HEK293 (cell line): Measurements from ENCODE around the gene CST7.

Experiments used
- CTCF ChIA-PET: fragments of 350-600 bp; formaldehyde crosslinking; extraction: SDS; loops from one replicate; lab custom pipeline; 2021; ENCODE audit warnings: antibody characterized with exemption; lab: Yijun Ruan, JAX
- POLR2A ChIA-PET: fragments of 300-600 bp; formaldehyde crosslinking; extraction: SDS; loops from one replicate; lab custom pipeline; 2020; ENCODE audit warnings: antibody characterized with exemption, inconsistent platforms; lab: Yijun Ruan, JAX
- H3K27ac ChIP-seq: fragments of 200-500 bp; sonication (Bioruptor generic); 2 replicates; pipeline ENCODE4 v1.5.1; 2014; ENCODE audit warnings: low read depth, low read length, control low read depth, inconsistent platforms; ENCODE audit errors: extremely low read depth
- H3K36me3 ChIP-seq, 2 experiments: fragments of 200-500 bp in 1 of 2; sonication (Bioruptor generic) in 1 of 2; 1 replicate in 1 of 2; 2 replicates in 1 of 2; pipeline ENCODE4 v1.5.1; 2014 to 2017; ENCODE audit warnings: inconsistent platforms in 2 of 2, low read length in 2 of 2; ENCODE audit not compliant: control insufficient read depth in 2 of 2, insufficient read depth in 1 of 2
- H3K4me1 ChIP-seq: fragments of 200-500 bp; sonication (Bioruptor generic); 2 replicates; pipeline ENCODE4 v1.5.1; 2014; ENCODE audit warnings: mild to moderate bottlenecking, low read length, inconsistent platforms; ENCODE audit not compliant: control insufficient read depth, insufficient read depth
- H3K4me3 ChIP-seq: 2 replicates; pipeline ENCODE4 v1.5.1; 2011; ENCODE audit warnings: low read depth, mild to moderate bottlenecking, control low read depth, low read length, moderate library complexity
- H3K9me3 ChIP-seq: fragments of 200-500 bp; sonication (Bioruptor generic); 2 replicates; pipeline ENCODE4 v1.5.1; 2014; ENCODE audit warnings: low read depth, low read length, inconsistent platforms; ENCODE audit not compliant: control insufficient read depth, insufficient read depth
- EGR2 ChIP-seq: fragments of 450-650 bp; formaldehyde crosslinking; IDR thresholded peaks from 2 replicates; pipeline ENCODE4 v1.5.1; 2016; ENCODE audit warnings: low read depth, missing biosample characterization, missing genetic modification characterization
- FEZF1 ChIP-seq: fragments of 450-650 bp; formaldehyde crosslinking; IDR thresholded peaks from 2 replicates; pipeline ENCODE4 v1.5.1; 2016; ENCODE audit warnings: missing biosample characterization, missing genetic modification characterization
- SETDB1 ChIP-seq: IDR thresholded peaks from one replicate; pipeline ENCODE4 v1.6.1; 2017; ENCODE audit warnings: mild to moderate bottlenecking, low read length, moderate library complexity, mixed read lengths; ENCODE audit not compliant: insufficient read length
- TRIM28 ChIP-seq: IDR thresholded peaks from 2 replicates; pipeline ENCODE4 v1.6.1; 2011; ENCODE audit warnings: low read length, control low read depth, borderline replicate concordance
- ZNF184 ChIP-seq: fragments of 450-650 bp; IDR thresholded peaks from 2 replicates; pipeline ENCODE4 v1.5.1; 2018; ENCODE audit warnings: missing biosample characterization, mild to moderate bottlenecking, missing genetic modification characterization
- ZNF350 ChIP-seq: fragments of 450-650 bp; formaldehyde crosslinking; IDR thresholded peaks from 2 replicates; pipeline ENCODE4 v1.5.0; 2017; ENCODE audit warnings: missing biosample characterization, mild to moderate bottlenecking, missing genetic modification characterization
- ZNF391 ChIP-seq: fragments of 450-650 bp; formaldehyde crosslinking; IDR thresholded peaks from 2 replicates; pipeline ENCODE4 v1.5.1; 2016; ENCODE audit warnings: low read depth, missing biosample characterization, missing genetic modification characterization, borderline replicate concordance
- ZNF416 ChIP-seq: fragments of 450-650 bp; formaldehyde crosslinking; IDR thresholded peaks from 2 replicates; pipeline ENCODE4 v1.5.1; 2016; ENCODE audit warnings: missing biosample characterization, missing genetic modification characterization
- ZNF48 ChIP-seq: fragments of 450-650 bp; formaldehyde crosslinking; IDR thresholded peaks from 2 replicates; pipeline ENCODE4 v1.5.1; 2016; ENCODE audit warnings: missing biosample characterization, missing genetic modification characterization
- ZNF549 ChIP-seq: fragments of 450-650 bp; IDR thresholded peaks from 2 replicates; pipeline ENCODE4 v1.5.1; 2018; ENCODE audit warnings: missing biosample characterization, missing genetic modification characterization, mild to moderate bottlenecking, inconsistent platforms, moderate library complexity
- ZNF558 ChIP-seq: fragments of 450-650 bp; formaldehyde crosslinking; IDR thresholded peaks from 2 replicates; pipeline ENCODE4 v1.5.1; 2016; ENCODE audit warnings: missing biosample characterization, missing genetic modification characterization
- ZNF560 ChIP-seq: fragments of 450-650 bp; formaldehyde crosslinking; IDR thresholded peaks from 2 replicates; pipeline ENCODE4 v1.5.1; 2017; ENCODE audit warnings: missing biosample characterization, missing genetic modification characterization, borderline replicate concordance
- ZNF610 ChIP-seq: fragments of 450-650 bp; formaldehyde crosslinking; IDR thresholded peaks from 2 replicates; pipeline ENCODE4 v1.5.1; 2016; ENCODE audit warnings: missing biosample characterization, missing genetic modification characterization, borderline replicate concordance
- ZNF76 ChIP-seq: fragments of 450-650 bp; formaldehyde crosslinking; IDR thresholded peaks from 2 replicates; pipeline ENCODE4; 2016; ENCODE audit warnings: low read depth, missing biosample characterization, missing genetic modification characterization, borderline replicate concordance
- ZNF777 ChIP-seq: fragments of 450-650 bp; formaldehyde crosslinking; IDR thresholded peaks from 2 replicates; pipeline ENCODE4 v1.5.1; 2017; ENCODE audit warnings: missing biosample characterization, missing genetic modification characterization, borderline replicate concordance
- ZSCAN23 ChIP-seq: fragments of 450-650 bp; formaldehyde crosslinking; IDR thresholded peaks from 2 replicates; pipeline ENCODE4 v1.5.1; 2016; ENCODE audit warnings: missing biosample characterization, missing genetic modification characterization
- TF ChIP-seq, protein P1 (sequence below): fragments of 450-650 bp; formaldehyde crosslinking; IDR thresholded peaks from 2 replicates; pipeline ENCODE4 v1.5.1; 2016; ENCODE audit warnings: missing biosample characterization, missing genetic modification characterization, borderline replicate concordance
- TF ChIP-seq, protein P2 (sequence below): fragments of 450-650 bp; IDR thresholded peaks from 2 replicates; pipeline ENCODE4 v1.5.1; 2018; ENCODE audit warnings: missing biosample characterization, missing genetic modification characterization
- TF ChIP-seq, protein P3 (sequence below): fragments of 450-650 bp; formaldehyde crosslinking; IDR thresholded peaks from 2 replicates; pipeline ENCODE4 v1.5.1; 2016; ENCODE audit warnings: missing biosample characterization, missing genetic modification characterization, borderline replicate concordance

The CST7 gene

DNA sequence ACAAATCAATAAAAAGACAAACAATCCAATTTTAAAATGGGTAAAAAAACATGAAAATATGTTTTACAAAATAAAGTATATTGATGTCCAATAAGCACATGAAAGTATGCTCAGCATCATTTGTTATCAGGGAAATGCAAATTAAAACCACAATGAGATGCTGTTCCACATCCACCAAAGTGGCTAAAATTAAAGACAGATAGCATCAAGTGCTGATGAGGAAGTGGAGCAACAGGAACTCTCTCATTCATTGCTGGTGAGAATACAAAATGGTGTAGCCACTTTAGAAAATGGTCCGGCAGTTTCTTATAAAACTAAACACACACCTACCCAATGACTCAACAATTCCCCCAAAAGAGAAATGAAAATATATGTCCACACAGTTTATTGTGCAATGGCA, 42.3 kb upstream of the CST7 start:
- ChIA-PET CTCF (no interaction called here), POLR2A (no interaction called here)
- Histone ChIP-seq H3K9me3 (no peaks in the 10 kb centered on the region), H3K27ac (no peak overlapping the region), H3K4me3 (no peak overlapping the region), H3K4me1 (no peaks in the 10 kb centered on the region), H3K36me3 (no peaks in the 10 kb centered on the region)
- TF ChIP-seq ZNF76 (tag by site-specific recombination) (no peak), ZNF416 (tag by site-specific recombination) (no peak), TRIM28 (peak; percentile 44; the same call in 1 of the 2 replicates), ZNF558 (tag by site-specific recombination) (no peak), SETDB1 (peak; percentile 44)
- TF ChIP-seq, protein P1, sequence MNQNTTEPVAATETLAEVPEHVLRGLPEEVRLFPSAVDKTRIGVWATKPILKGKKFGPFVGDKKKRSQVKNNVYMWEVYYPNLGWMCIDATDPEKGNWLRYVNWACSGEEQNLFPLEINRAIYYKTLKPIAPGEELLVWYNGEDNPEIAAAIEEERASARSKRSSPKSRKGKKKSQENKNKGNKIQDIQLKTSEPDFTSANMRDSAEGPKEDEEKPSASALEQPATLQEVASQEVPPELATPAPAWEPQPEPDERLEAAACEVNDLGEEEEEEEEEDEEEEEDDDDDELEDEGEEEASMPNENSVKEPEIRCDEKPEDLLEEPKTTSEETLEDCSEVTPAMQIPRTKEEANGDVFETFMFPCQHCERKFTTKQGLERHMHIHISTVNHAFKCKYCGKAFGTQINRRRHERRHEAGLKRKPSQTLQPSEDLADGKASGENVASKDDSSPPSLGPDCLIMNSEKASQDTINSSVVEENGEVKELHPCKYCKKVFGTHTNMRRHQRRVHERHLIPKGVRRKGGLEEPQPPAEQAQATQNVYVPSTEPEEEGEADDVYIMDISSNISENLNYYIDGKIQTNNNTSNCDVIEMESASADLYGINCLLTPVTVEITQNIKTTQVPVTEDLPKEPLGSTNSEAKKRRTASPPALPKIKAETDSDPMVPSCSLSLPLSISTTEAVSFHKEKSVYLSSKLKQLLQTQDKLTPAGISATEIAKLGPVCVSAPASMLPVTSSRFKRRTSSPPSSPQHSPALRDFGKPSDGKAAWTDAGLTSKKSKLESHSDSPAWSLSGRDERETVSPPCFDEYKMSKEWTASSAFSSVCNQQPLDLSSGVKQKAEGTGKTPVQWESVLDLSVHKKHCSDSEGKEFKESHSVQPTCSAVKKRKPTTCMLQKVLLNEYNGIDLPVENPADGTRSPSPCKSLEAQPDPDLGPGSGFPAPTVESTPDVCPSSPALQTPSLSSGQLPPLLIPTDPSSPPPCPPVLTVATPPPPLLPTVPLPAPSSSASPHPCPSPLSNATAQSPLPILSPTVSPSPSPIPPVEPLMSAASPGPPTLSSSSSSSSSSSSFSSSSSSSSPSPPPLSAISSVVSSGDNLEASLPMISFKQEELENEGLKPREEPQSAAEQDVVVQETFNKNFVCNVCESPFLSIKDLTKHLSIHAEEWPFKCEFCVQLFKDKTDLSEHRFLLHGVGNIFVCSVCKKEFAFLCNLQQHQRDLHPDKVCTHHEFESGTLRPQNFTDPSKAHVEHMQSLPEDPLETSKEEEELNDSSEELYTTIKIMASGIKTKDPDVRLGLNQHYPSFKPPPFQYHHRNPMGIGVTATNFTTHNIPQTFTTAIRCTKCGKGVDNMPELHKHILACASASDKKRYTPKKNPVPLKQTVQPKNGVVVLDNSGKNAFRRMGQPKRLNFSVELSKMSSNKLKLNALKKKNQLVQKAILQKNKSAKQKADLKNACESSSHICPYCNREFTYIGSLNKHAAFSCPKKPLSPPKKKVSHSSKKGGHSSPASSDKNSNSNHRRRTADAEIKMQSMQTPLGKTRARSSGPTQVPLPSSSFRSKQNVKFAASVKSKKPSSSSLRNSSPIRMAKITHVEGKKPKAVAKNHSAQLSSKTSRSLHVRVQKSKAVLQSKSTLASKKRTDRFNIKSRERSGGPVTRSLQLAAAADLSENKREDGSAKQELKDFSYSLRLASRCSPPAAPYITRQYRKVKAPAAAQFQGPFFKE (tag by site-specific recombination): no peak

DNA sequence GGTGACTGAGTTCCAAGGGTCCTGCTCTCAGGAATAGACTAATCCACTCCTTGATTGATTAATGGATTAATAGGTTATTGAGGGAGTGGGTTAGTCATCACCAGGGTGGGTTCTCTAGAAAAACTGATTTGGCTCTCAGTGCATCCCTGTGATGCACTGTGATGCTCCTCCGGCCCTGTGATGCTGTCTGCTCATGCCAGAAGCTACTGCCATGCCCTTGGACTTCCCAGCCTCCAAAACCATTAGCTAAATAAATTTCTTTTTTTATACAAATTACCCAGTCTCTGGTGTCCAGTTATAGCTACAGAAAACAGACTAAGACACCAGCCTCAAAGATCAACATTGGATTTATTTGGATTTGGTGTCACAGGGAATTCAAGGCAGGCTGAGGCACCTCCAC, 40.4 kb upstream of the CST7 start:
- CTCF ChIA-PET: no interaction called here

DNA sequence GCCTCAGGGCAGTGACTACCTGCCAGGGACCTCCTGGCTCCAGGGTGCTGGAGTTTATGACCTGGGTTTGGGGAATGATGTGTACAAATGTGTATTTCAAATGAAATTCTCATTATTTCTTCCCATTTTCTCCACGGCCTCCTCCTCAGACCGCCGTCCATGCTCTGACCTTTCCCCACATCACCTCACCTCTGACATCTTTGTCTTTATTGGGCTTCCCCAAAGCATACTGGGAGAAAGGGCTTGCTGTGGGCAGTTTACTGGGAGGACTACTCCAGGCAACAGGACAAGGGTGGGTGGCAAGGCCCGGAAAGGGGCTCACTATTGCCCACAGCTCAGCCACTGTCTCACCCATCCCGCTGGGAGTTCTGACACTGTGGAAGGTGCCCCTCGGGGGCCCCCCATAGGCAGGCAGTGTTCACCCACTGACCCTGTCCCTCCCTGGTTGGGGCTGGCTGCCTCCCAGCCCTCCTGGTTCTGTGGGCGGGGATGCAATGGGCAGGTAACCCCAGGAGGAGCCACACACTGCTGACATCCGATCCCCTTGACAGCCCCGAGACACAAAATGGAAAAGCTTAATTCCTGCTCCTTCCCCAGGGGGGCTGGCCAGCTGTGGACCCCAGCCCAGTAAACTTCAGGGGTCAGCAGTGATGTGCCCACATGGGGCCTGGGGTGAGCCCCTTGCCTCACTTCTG, 39.8 kb upstream of the CST7 start:
- no peak overlapping the region for H3K27ac ChIP-seq
- TF ChIP-seq, protein P2, sequence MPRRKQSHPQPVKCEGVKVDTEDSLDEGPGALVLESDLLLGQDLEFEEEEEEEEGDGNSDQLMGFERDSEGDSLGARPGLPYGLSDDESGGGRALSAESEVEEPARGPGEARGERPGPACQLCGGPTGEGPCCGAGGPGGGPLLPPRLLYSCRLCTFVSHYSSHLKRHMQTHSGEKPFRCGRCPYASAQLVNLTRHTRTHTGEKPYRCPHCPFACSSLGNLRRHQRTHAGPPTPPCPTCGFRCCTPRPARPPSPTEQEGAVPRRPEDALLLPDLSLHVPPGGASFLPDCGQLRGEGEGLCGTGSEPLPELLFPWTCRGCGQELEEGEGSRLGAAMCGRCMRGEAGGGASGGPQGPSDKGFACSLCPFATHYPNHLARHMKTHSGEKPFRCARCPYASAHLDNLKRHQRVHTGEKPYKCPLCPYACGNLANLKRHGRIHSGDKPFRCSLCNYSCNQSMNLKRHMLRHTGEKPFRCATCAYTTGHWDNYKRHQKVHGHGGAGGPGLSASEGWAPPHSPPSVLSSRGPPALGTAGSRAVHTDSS (tag by site-specific recombination): no peak
- TF ChIP-seq ZNF48 (tag by site-specific recombination): no peak
- TF ChIP-seq, all 188 proteins: peak for 0
- no peaks in the 10 kb centered on the region for H3K36me3 ChIP-seq
- POLR2A ChIA-PET: no interaction called here
- H3K4me1 ChIP-seq: no peaks in the 10 kb centered on the region
- CTCF ChIA-PET: no interaction called here
- no peaks in the 10 kb centered on the region for H3K9me3 ChIP-seq
- no peak overlapping the region for H3K4me3 ChIP-seq

More for the DNA sequence above, 40.4 kb upstream of the CST7 start:
- no peak overlapping the region for H3K27ac ChIP-seq
- POLR2A ChIA-PET: no interaction called here
- no peaks in the 10 kb centered on the region for H3K9me3 ChIP-seq
- no peak overlapping the region for H3K4me3 ChIP-seq
- no peaks in the 10 kb centered on the region for H3K36me3 ChIP-seq
- no peak for TF ChIP-seq ZNF184 (tag by site-specific recombination)
- TF ChIP-seq SETDB1: peak; percentile 16
- TF ChIP-seq, all 188 proteins: peak for 1
- H3K4me1 ChIP-seq: no peaks in the 10 kb centered on the region

DNA sequence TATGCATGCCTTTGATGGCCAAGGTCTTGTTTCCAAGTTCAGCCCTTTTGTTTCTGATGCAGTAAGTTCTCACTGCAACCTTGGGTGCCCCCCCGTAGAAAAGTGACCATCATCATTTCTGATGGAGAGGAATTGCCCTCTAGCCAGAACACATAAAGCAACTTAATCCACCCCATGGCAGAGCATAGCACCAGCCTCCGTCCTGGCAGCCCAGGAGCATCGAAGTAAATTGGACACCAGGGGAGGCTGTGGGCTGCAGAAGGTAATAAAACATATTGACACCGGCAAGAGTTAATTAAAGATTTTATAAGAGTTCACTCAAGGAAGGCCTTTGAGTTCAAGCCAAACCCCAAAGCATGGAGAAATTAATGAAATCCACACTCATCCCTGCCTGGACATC, 39.2 kb upstream of the CST7 start:
- CTCF ChIA-PET: no interaction called here
- no peaks in the 10 kb centered on the region for H3K9me3 ChIP-seq
- POLR2A ChIA-PET: no interaction called here
- TF ChIP-seq ZNF777 (no peak), ZSCAN23 (tag by site-specific recombination) (no peak), FEZF1 (tag by site-specific recombination) (no peak), ZNF549 (no peak), ZNF350 (no peak), EGR2 (tag by site-specific recombination) (no peak), ZNF391 (no peak), ZNF610 (tag by site-specific recombination) (no peak), ZNF560 (tag by site-specific recombination) (no peak)
- TF ChIP-seq, protein P3, sequence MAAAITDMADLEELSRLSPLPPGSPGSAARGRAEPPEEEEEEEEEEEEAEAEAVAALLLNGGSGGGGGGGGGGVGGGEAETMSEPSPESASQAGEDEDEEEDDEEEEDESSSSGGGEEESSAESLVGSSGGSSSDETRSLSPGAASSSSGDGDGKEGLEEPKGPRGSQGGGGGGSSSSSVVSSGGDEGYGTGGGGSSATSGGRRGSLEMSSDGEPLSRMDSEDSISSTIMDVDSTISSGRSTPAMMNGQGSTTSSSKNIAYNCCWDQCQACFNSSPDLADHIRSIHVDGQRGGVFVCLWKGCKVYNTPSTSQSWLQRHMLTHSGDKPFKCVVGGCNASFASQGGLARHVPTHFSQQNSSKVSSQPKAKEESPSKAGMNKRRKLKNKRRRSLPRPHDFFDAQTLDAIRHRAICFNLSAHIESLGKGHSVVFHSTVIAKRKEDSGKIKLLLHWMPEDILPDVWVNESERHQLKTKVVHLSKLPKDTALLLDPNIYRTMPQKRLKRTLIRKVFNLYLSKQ (tag by site-specific recombination): no peak

More for the DNA sequence above, 39.2 kb upstream of the CST7 start:
- Histone ChIP-seq H3K36me3 (no peaks in the 10 kb centered on the region), H3K27ac (no peak overlapping the region), H3K4me1 (no peaks in the 10 kb centered on the region), H3K4me3 (no peak overlapping the region)
